ENCODE measurements around the gene COL23A1. TPM values are rescaled to one million over a fixed set of nuclear protein-coding genes. Genes with fewer than 3 reads are reported as not detected.

COL23A1 gene
- total RNA-seq, 4 donors from 2014 or later = 0.44 to 0.65 (median 0.57) TPM; not detected in 1

DNA sequence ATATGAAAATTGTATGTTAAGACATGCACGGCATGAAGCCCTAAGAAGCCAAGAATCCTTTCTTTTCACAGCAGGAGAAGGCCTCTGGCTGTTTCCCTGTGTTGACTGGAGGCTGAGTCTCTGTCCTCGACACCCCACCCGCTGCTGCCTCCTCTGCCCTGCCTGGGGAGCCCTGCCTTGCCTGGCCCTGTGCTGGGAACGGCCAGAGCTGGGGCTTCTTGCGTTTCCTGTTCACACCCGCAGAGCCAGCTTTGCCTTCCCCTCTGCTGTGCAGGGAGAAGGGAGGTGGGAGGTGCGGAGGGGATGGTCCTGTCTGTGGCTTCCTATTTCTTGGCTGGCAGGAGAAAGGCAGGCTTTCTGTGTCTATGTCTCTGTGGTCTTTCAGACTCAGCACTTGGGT lies 396.2 kb downstream of the COL23A1 start:
- no peak for TF ChIP-seq CTCF (IDR thresholded peaks at IDR 0.05; ENCODE audit: low read depth)

DNA sequence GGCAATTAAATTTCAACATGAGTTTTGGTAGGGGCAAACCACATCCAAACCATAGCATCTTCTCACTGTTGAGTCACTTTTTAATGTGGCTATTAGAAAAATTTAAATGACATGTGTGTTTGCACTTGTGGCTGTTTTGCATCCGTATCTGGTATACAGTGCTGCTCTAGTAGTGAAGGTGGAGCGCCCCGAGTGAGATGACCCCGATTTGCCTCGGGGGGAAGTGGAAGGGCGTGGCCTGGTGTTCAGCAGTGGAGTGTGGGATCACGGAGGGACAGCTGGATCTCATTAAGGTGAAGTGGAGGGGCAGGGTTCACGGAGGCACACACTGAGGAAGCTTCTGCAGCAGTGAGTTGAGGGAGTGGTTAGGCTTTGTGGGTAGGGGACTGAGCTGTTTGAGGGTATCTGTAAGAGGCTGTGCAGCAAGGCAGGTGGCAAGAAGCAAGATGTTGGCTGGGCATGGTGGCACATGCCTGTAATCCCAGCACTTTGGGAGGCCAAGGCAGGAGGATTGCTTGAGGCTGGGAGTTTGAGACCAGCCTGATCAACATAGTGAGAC lies 396.9 kb downstream of the COL23A1 start:
- TF ChIP-seq CTCF (IDR thresholded peaks at IDR 0.05; ENCODE audit: low read depth) = no peak

- TF ChIP-seq CTCF (IDR thresholded peaks at IDR 0.05; ENCODE audit: low read depth) = no peak
Observed at GRCh38 chr5:178192787-178193186, 397.4 kb downstream of the COL23A1 start.

- TF ChIP-seq CTCF (IDR thresholded peaks at IDR 0.05; ENCODE audit: low read depth) = no peak
Observed at GRCh38 chr5:178192244-178192643, 397.9 kb downstream of the COL23A1 start.

GRCh38 chr5:178191661-178192060 lies 398.5 kb downstream of the COL23A1 start:
- no peak for TF ChIP-seq CTCF (IDR thresholded peaks at IDR 0.05; ENCODE audit: low read depth)

DNA sequence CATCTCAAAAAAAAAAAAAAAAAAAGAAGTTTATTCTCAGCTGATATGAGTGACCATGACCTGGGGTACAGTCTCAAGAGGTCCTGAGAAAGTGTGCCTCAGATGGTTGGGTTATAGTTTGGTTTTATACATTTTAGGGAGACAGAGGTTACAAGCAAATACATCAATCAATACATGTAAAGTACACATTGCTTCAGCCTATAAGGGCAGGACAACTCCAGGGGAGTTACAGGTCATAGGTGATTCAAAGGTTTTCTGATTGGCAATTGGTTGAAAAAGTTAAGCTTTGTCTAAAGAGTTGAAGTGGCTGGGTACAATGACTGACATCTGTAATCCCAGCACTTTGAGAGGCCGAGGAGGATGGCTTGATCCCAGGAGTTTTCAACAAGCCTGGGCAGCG lies 400.8 kb downstream of the COL23A1 start:
- TF ChIP-seq CTCF (IDR thresholded peaks at IDR 0.05; ENCODE audit: low read depth) = no peak

Small RNA genes within 50 kb of the gene (small RNA-seq; reads per million reads assigned to genes)
- not detected for gene RN7SKP70
- not detected for gene RN7SL646P

Other genes with a start within 250 kb of the COL23A1 start
- gene CLK4, start 36.7 kb upstream of the COL23A1 start, total RNA-seq = 10 to 100 TPM; 51.7 to 67.2 (median 59.7) TPM
- 10 to 100 TPM; 13.9 to 25.4 (median 17.3) TPM for gene ZNF354A, start 140.3 kb upstream of the COL23A1 start, total RNA-seq